D721Med (cell line): Measurements from ENCODE around the gene JCHAIN.
A peak's percentile ranks its signal among the peaks of the same experiment; 100 is the strongest.
"Not testable (repeated sequence)": the region's sequence is repeated elsewhere in the genome, so short reads cannot be mapped to it uniquely, and the experiment has no call there.

ENCODE experiments used
- DNase-seq: peaks from one replicate; pipeline ENCODE4 v3.0.0; 2011; ENCODE audit warnings: low spot score; ENCODE audit not compliant: insufficient read length
- FAIRE-seq: peaks from 2 replicates; lab custom pipeline; 2011; peaks lifted over from hg19 to GRCh38; lab: Jason Lieb, UNC
- TF ChIP-seq, protein P1 (sequence below): IDR thresholded peaks from 2 replicates; pipeline ENCODE4 v1.5.1; 2012; ENCODE audit warnings: mild to moderate bottlenecking, control low read depth; ENCODE audit not compliant: insufficient read depth; ENCODE audit errors: missing control alignments

The JCHAIN gene

GRCh38 chr4:70658418-70658817, 7.9 kb downstream of the JCHAIN start:
- TF ChIP-seq, protein P1, sequence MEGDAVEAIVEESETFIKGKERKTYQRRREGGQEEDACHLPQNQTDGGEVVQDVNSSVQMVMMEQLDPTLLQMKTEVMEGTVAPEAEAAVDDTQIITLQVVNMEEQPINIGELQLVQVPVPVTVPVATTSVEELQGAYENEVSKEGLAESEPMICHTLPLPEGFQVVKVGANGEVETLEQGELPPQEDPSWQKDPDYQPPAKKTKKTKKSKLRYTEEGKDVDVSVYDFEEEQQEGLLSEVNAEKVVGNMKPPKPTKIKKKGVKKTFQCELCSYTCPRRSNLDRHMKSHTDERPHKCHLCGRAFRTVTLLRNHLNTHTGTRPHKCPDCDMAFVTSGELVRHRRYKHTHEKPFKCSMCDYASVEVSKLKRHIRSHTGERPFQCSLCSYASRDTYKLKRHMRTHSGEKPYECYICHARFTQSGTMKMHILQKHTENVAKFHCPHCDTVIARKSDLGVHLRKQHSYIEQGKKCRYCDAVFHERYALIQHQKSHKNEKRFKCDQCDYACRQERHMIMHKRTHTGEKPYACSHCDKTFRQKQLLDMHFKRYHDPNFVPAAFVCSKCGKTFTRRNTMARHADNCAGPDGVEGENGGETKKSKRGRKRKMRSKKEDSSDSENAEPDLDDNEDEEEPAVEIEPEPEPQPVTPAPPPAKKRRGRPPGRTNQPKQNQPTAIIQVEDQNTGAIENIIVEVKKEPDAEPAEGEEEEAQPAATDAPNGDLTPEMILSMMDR: no peak
- DNase-seq (no peak), FAIRE-seq (no peak)

DNA sequence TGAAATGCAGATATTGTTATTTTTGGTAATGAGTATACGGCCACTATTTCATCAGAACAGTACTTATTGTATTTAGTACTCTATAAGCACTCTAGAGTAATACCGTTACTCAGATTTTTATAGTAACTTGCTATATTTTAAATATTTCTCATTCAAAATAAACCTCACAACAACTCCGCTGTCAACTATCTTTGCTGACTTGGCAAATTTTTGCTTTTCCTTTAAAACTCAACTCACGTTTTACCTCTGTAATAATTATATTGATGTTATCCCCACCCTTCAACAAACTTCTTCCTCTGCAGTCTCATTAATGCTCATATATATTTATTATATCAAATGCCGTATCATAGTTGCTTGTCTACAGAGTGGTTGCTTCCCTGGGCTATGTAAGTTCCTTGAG, 9.0 kb downstream of the JCHAIN start:
- TF ChIP-seq, protein P1: no peak
- DNase-seq (no peak), FAIRE-seq (no peak)

- TF ChIP-seq, protein P1: no peak
- no peak for DNase-seq
- FAIRE-seq: no peak
Measured at GRCh38 chr4:70654605-70655011, 11.7 kb downstream of the JCHAIN start.

DNA sequence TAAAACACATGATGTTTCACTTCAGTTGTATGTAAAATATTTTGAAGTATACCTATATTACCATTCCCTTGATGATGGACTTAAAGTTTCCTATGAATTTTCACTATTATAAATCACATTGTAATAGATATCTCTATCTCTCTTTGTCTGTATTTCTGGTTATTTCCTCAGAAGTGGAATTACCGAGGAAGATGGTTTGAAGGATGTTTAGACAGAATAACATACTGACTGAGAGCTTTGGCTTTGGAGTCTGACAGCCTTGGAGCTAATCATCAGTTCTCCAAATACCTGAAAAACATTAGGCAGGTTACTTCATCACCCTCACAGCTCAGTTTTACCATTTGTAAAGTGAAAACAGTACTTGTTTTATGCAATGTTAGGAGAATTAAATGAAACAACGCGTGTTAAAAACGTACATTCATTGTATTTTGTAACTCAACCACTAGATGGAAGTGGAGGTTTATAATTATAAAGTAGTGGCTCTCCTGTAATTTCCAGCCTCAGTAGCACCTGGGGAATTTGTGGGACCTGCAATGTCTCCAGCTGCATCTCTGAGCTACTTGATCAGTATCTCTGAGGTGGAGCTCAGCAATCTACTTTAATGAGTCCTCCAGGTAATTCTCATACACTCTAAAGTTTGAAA, 14.3 kb downstream of the JCHAIN start:
- DNase-seq (no peak), FAIRE-seq (peak; percentile 90)
- TF ChIP-seq, protein P1: peak; percentile 62

- not testable (repeated sequence) for FAIRE-seq
Measured at GRCh38 chr4:70650741-70651140, 15.6 kb downstream of the JCHAIN start.

DNA sequence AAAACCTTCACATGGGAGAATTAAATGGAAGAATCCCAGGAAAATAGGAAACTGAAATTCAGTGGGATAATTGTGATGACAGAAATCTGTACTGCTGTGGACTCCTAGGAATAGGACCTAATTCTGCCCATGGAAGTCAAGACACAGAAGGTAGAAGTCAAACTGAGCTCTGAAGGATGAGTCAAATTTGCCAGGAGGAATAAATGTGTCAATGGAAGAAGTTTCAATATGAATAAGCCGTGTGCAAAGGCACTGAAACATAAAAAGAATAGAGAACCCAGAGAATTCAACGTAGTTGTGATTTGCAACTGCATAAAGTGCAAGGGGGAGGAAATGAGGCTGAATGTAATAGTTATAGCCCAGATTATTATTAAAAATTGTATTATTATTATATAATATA, 26.1 kb downstream of the JCHAIN start:
- TF ChIP-seq, protein P1: no peak
- FAIRE-seq: no peak
- no peak for DNase-seq

More at GRCh38 chr4:70650741-70651140, 15.6 kb downstream of the JCHAIN start:
- DNase-seq: not testable (repeated sequence)

DNA sequence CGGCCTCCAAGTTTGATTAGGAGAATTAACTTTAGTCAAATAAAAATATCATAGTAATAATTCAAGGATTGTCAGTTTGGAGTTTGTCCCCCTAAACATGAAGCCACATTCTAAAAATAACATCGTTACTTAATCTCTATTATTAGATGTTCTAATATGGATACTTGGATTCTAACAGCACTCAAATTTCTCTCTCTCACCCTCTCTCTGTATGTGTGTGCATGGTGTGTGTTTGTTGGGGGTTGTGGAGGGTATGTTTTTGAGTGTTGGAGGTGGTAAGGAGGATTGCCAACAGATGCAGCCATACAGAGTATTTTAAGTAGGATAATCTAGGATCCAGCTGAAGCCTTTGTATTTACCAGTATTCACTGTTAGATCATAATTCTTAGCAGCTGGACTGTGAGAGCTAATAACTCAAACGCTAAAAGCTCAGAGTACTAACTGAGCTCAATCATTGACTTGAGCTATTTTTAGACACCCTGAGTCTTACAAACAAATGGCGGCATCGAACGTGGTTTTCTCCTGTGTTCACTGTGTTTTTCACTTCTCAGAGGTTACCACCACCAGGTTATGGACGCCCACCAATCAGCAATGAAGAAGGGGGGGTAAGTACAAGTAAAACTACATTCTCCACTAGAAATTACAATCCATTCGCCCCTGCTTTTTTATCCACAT, 28.9 kb downstream of the JCHAIN start:
- DNase-seq: peak; percentile 21
- TF ChIP-seq, protein P1: no peak
- FAIRE-seq: peak; percentile 82
